Measurements from ENCODE around the gene SPEG.

GRCh38 chr2:219519526-219519916 lies 84.9 kb downstream of the SPEG start:
- TF ChIP-seq CTCF (IDR thresholded peaks at IDR 0.05; ENCODE audit: low read depth, low read length) (no peak), EZH2phosphoT487 (IDR thresholded peaks at IDR 0.05; ENCODE audit: low read depth) (no peak)

All from OCI-LY3 (cell line).